IMR-90 (cell line): ENCODE measurements around the gene PPM1H. TPM values are rescaled to one million over a fixed set of nuclear protein-coding genes. Genes with fewer than 3 reads are reported as not detected.

Source experiments
- ATAC-seq: fragments of 200-7000 bp; cut with Tn5 transposase; 2 replicates; pipeline ENCODE4 v1.9.1; 2020; ENCODE audit warnings: low read depth, mild to moderate bottlenecking, moderate library complexity
- BruUV-seq: library from RNA; stranded (reverse); fragments of 400-500 nt; replicated peaks from 2 replicates; lab custom pipeline; 2021; lab: Mats Ljungman, UMichigan
- CTCF ChIA-PET: fragments of 300-600 bp; formaldehyde crosslinking; extraction: SDS; loops from one replicate; lab custom pipeline; 2021; ENCODE audit warnings: antibody characterized with exemption; lab: Yijun Ruan, JAX
- POLR2A ChIA-PET: fragments of 300-600 bp; sonication (Branson Sonifier 250); formaldehyde crosslinking; loops from one replicate; lab custom pipeline; 2022; ENCODE audit warnings: antibody characterized with exemption; ENCODE audit not compliant: unreplicated experiment; lab: Charles Lee
- DNase-seq: peaks from one replicate; pipeline ENCODE4 v3.0.0; 2013
- H2AFZ ChIP-seq: replicated peaks from 2 replicates; pipeline ENCODE3; 2013; ENCODE audit warnings: low read length, mild to moderate bottlenecking; ENCODE audit not compliant: poor library complexity
- H2AK5ac ChIP-seq: 2 replicates; pipeline ENCODE4 v1.6.1; 2013; ENCODE audit warnings: low read depth, low read length, inconsistent platforms
- H2AK9ac ChIP-seq: replicated peaks from 2 replicates; pipeline ENCODE3; 2013; ENCODE audit warnings: mild to moderate bottlenecking, low read depth, low read length, moderate library complexity; ENCODE audit not compliant: poor library complexity
- H2BK120ac ChIP-seq: 2 replicates; pipeline ENCODE4 v1.6.1; 2013; ENCODE audit warnings: low read depth, low read length, inconsistent platforms
- H2BK15ac ChIP-seq: 3 replicates; pipeline ENCODE4 v1.6.1; 2013; ENCODE audit warnings: low read depth, low read length, inconsistent platforms
- H2BK20ac ChIP-seq: 2 replicates; pipeline ENCODE4 v1.6.1; 2013; ENCODE audit warnings: low read depth, mild to moderate bottlenecking, inconsistent platforms, low read length, moderate library complexity
- H2BK5ac ChIP-seq: 2 replicates; pipeline ENCODE4 v1.6.1; 2013; ENCODE audit warnings: mild to moderate bottlenecking, low read depth, low read length, inconsistent platforms; ENCODE audit not compliant: poor library complexity, severe bottlenecking
- H3K14ac ChIP-seq: replicated peaks from 2 replicates; pipeline ENCODE4 v1.6.1; 2013; ENCODE audit warnings: low read depth, low read length, inconsistent platforms
- H3K18ac ChIP-seq: 2 replicates; pipeline ENCODE4 v1.6.1; 2013; ENCODE audit warnings: low read depth, low read length, control low read depth
- H3K23ac ChIP-seq: 2 replicates; pipeline ENCODE4 v1.6.1; 2013; ENCODE audit warnings: low read depth, low read length, inconsistent platforms
- H3K27ac ChIP-seq: 2 replicates; pipeline ENCODE4 v1.5.1; 2013; ENCODE audit warnings: mild to moderate bottlenecking, control low read depth, low read length; ENCODE audit not compliant: insufficient read depth
- H3K27me3 ChIP-seq: 2 replicates; pipeline ENCODE4 v1.6.1; 2013; ENCODE audit warnings: low read length; ENCODE audit not compliant: control insufficient read depth, insufficient read depth
- H3K36me3 ChIP-seq: 2 replicates; pipeline ENCODE4 v1.6.1; 2013; ENCODE audit warnings: low read length, mixed read lengths; ENCODE audit not compliant: control insufficient read depth, insufficient read depth
- H3K4ac ChIP-seq: 2 replicates; pipeline ENCODE4 v1.6.1; 2013; ENCODE audit warnings: low read depth, low read length, inconsistent platforms
- H3K4me1 ChIP-seq: 2 replicates; pipeline ENCODE4 v1.6.1; 2013; ENCODE audit warnings: low read length, mixed read lengths; ENCODE audit not compliant: control insufficient read depth, insufficient read depth
- H3K4me2 ChIP-seq: 2 replicates; pipeline ENCODE4 v1.6.1; 2013; ENCODE audit warnings: low read depth, mild to moderate bottlenecking, control low read depth, low read length, moderate library complexity
- H3K4me3 ChIP-seq: 2 replicates; pipeline ENCODE4 v1.5.1; 2013; ENCODE audit warnings: low read depth, mild to moderate bottlenecking, control low read depth, low read length, moderate library complexity; ENCODE audit not compliant: insufficient read depth
- H3K56ac ChIP-seq: 2 replicates; pipeline ENCODE4 v1.6.1; 2013; ENCODE audit warnings: low read length, inconsistent platforms; ENCODE audit not compliant: insufficient read depth; ENCODE audit errors: extremely low read depth
- H3K79me1 ChIP-seq, 2 experiments: 2 replicates each; pipeline ENCODE4 v1.6.1; 2013; ENCODE audit warnings: low read length in 2 of 2, inconsistent platforms in 1 of 2, low read depth in 1 of 2
- H3K9ac ChIP-seq: 2 replicates; pipeline ENCODE4 v1.6.1; 2013; ENCODE audit warnings: low read depth, low read length, control low read depth
- H3K9me1 ChIP-seq: 2 replicates; pipeline ENCODE4 v1.6.1; 2013; ENCODE audit warnings: low read length, inconsistent platforms; ENCODE audit not compliant: insufficient read depth
- H3K9me3 ChIP-seq: 2 replicates; pipeline ENCODE4 v1.6.1; 2013; ENCODE audit warnings: low read length; ENCODE audit not compliant: control insufficient read depth, insufficient read depth
- H4K20me1 ChIP-seq: 2 replicates; pipeline ENCODE4 v1.6.1; 2013; ENCODE audit warnings: low read length, inconsistent platforms; ENCODE audit not compliant: insufficient read depth
- H4K5ac ChIP-seq: 2 replicates; pipeline ENCODE4 v1.6.1; 2013; ENCODE audit warnings: mild to moderate bottlenecking, low read depth, low read length, control low read depth
- H4K8ac ChIP-seq, 2 experiments: 2 replicates each; pipeline ENCODE4 v1.6.1; 2013; ENCODE audit warnings: low read depth in 2 of 2, low read length in 2 of 2, control low read depth in 1 of 2, inconsistent platforms in 1 of 2
- H4K91ac ChIP-seq: 2 replicates; pipeline ENCODE4 v1.6.1; 2013; ENCODE audit warnings: low read depth, low read length, inconsistent platforms; ENCODE audit not compliant: insufficient read depth
- CEBPB ChIP-seq: IDR thresholded peaks from 2 replicates; pipeline ENCODE4 v1.6.1; 2012; ENCODE audit warnings: low read depth, low read length, improper control_type of control experiment
- CHD1 ChIP-seq: IDR thresholded peaks from 2 replicates; pipeline ENCODE4 v1.6.1; 2012; ENCODE audit warnings: low read depth, low read length, improper control_type of control experiment
- CTCF ChIP-seq: conservative IDR thresholded peaks from 2 replicates; pipeline ENCODE4 v1.5.1; 2012; ENCODE audit warnings: mild to moderate bottlenecking, low read depth, low read length, improper control_type of control experiment
- ELK1 ChIP-seq: fragments of 150-350 bp; IDR thresholded peaks from 2 replicates; pipeline ENCODE4 v1.6.1; 2016; ENCODE audit warnings: low read depth, mild to moderate bottlenecking, low read length, moderate library complexity, borderline replicate concordance
- MAFK ChIP-seq: IDR thresholded peaks from 2 replicates; pipeline ENCODE4 v1.6.1; 2012; ENCODE audit warnings: low read depth, low read length, improper control_type of control experiment
- MAZ ChIP-seq: IDR thresholded peaks from 2 replicates; pipeline ENCODE4 v1.6.1; 2012; ENCODE audit warnings: low read depth, mild to moderate bottlenecking, low read length, improper control_type of control experiment, moderate library complexity, borderline replicate concordance
- NFE2L2 ChIP-seq: fragments of 150-350 bp; IDR thresholded peaks from 2 replicates; pipeline ENCODE4 v1.6.1; 2016; ENCODE audit warnings: low read depth, mild to moderate bottlenecking, low read length
- POLR2A ChIP-seq: IDR thresholded peaks from 2 replicates; pipeline ENCODE4 v1.6.1; 2012; ENCODE audit warnings: mild to moderate bottlenecking, low read depth, low read length
- RAD21 ChIP-seq: IDR thresholded peaks from 2 replicates; pipeline ENCODE4 v1.6.1; 2012; ENCODE audit warnings: low read length, improper control_type of control experiment
- RCOR1 ChIP-seq: IDR thresholded peaks from 2 replicates; pipeline ENCODE4 v1.6.1; 2012; ENCODE audit warnings: mild to moderate bottlenecking, low read length, improper control_type of control experiment; ENCODE audit not compliant: insufficient replicate concordance
- RFX5 ChIP-seq: IDR thresholded peaks from 2 replicates; pipeline ENCODE4 v1.8.0; 2012; ENCODE audit warnings: low read depth, mild to moderate bottlenecking, low read length, moderate library complexity
- SMC3 ChIP-seq: fragments of 150-350 bp; IDR thresholded peaks from 2 replicates; pipeline ENCODE4 v1.6.1; 2016; ENCODE audit warnings: low read depth, mild to moderate bottlenecking, antibody characterized with exemption, low read length, moderate library complexity
- USF2 ChIP-seq: fragments of 150-350 bp; IDR thresholded peaks from 2 replicates; pipeline ENCODE4 v1.6.1; 2017; ENCODE audit warnings: mild to moderate bottlenecking, antibody characterized with exemption, low read length, low read depth
- WGBS, 2 experiments: methylation state at CpG; one replicate each; pipeline versions ENCODE4 v1.1.5 to v1.1.7; 2013; ENCODE audit warnings: missing lambda C conversion rate in 2 of 2; ENCODE audit not compliant: insufficient read length in 1 of 2; ENCODE audit errors: extremely low coverage in 2 of 2; 5-methylcytosine and 5-hydroxymethylcytosine counted together
- dilution Hi-C: fragments of 300-500 bp; cut with HindIII; formaldehyde crosslinking; loops from one replicate; pipeline ENCODE4 v1.14.3; 2018; ENCODE audit warnings: low sequenced_read_pairs; ENCODE audit not compliant: unreplicated experiment
- in situ Hi-C: fragments of 300-500 bp; cut with MboI; formaldehyde crosslinking; loops from 3 replicates; pipeline ENCODE4 v1.14.3; 2019; ENCODE audit warnings: low sequenced_read_pairs, inconsistent platforms, mixed read lengths
- intact Hi-C: fragments of 100-400 bp; cut with micrococcal nuclease; formaldehyde crosslinking; loops from 2 replicates; pipeline ENCODE4 v1.10.0; 2022
- polyA plus RNA-seq, 3 experiments: library from polyadenylated mRNA; depleted of rRNA; stranded (reverse); fragments of >200 nt; gene quantifications; 2 replicates each; pipeline ENCODE4 v1.2.3, GENCODE V29; 2012; ENCODE audit warnings: low replicate concordance in 1 of 3
- total RNA-seq: library from RNA; depleted of rRNA; stranded (reverse); fragments of >200 nt; gene quantifications from 2 replicates; pipeline ENCODE4 v1.2.3, GENCODE V29; 2012

The PPM1H gene
- total and polyA plus RNA-seq, 2 of the 4 experiments (the other 2 are of a cell fraction) = 0.14 to 0.18 TPM

- no peak overlapping the region for H3K27ac ChIP-seq
- no peaks in the 10 kb centered on the region for H3K4me1 ChIP-seq
- H3K36me3 ChIP-seq = no peaks in the 10 kb centered on the region
- no peak overlapping the region for H3K4me2 ChIP-seq
- dilution Hi-C loops = no loop called here
- no peak overlapping the region for H4K91ac ChIP-seq
- BruUV-seq = no TSS peak
- H3K18ac ChIP-seq = no peak overlapping the region
- ChIA-PET POLR2A (no interaction called here), CTCF (no interaction called here)
- no peaks in the 10 kb centered on the region for H4K20me1 ChIP-seq
- H3K56ac ChIP-seq = no peak overlapping the region
- TF ChIP-seq MAZ (no peak), USF2 (no peak), MAFK (no peak), NFE2L2 (no peak), POLR2A (no peak), RAD21 (no peak), ELK1 (no peak), CHD1 (no peak), RCOR1 (no peak), SMC3 (no peak), CTCF (no peak), CEBPB (no peak), RFX5 (no peak)
- peaks cover 4% of the 10 kb centered on the region for H3K27me3 ChIP-seq
- H3K4me3 ChIP-seq = no peak overlapping the region
- intact Hi-C loops = no loop called here
- 100% methylated on average over 2 of the region's 3 CpGs; no CpG with 5 or more reads in 1 of the 2 experiments for WGBS, 2 experiments
- no peak overlapping the region for H3K23ac ChIP-seq
- no peak overlapping the region for H2BK5ac ChIP-seq
- no peak overlapping the region for H3K9ac ChIP-seq
- no peak overlapping the region for H3K4ac ChIP-seq
- no peak overlapping the region for H4K5ac ChIP-seq
- H2AK5ac ChIP-seq = no peak overlapping the region
- no peak overlapping the region for H2BK120ac ChIP-seq
- H3K9me3 ChIP-seq = no peaks in the 10 kb centered on the region
- no peak overlapping the region for H2BK20ac ChIP-seq
- no peak overlapping the region for H3K14ac ChIP-seq
- no peaks in the 10 kb centered on the region for H3K9me1 ChIP-seq
- ATAC-seq (no peak), DNase-seq (no peak)
- in situ Hi-C loops = no loop called here
- H2AK9ac ChIP-seq = no peak overlapping the region
- H4K8ac ChIP-seq = no peak overlapping the region
- no peaks in the 10 kb centered on the region for H3K79me1 ChIP-seq
- no peak overlapping the region for H2AFZ ChIP-seq
- H2BK15ac ChIP-seq = no peak overlapping the region
Measured at GRCh38 chr12:62668782-62669181, 266.2 kb downstream of the PPM1H start.
